Embryonic facial prominence (tissue), 1 donor: Measurements from ENCODE around the gene GULP1.

ENCODE experiments used
- DNase-seq: peaks from one replicate; pipeline ENCODE4 v3.0.0-alpha.2; 2016; ENCODE audit errors: extremely low spot score

Gene GULP1

GRCh38 chr2:188322569-188323551 lies 31.2 kb downstream of the GULP1 start:
- no peak for DNase-seq

GRCh38 chr2:188324067-188324466 lies 32.4 kb downstream of the GULP1 start:
- DNase-seq = no peak

- no peak for DNase-seq
Measured at GRCh38 chr2:188326290-188326668, 34.6 kb downstream of the GULP1 start.

- no peak for DNase-seq
Measured at GRCh38 chr2:188326669-188327301, 35.1 kb downstream of the GULP1 start.

- no peak for DNase-seq
Measured at GRCh38 chr2:188327518-188328213, 36.0 kb downstream of the GULP1 start.

GRCh38 chr2:188328419-188328818 lies 36.7 kb downstream of the GULP1 start:
- DNase-seq = no peak

- no peak for DNase-seq
Measured at GRCh38 chr2:188330316-188331053, 38.8 kb downstream of the GULP1 start.

- DNase-seq = no peak
Measured at GRCh38 chr2:188332619-188333018, 40.9 kb downstream of the GULP1 start.

- DNase-seq = no peak
Measured at GRCh38 chr2:188333751-188334524, 42.3 kb downstream of the GULP1 start.

GRCh38 chr2:188338463-188338862 lies 46.8 kb downstream of the GULP1 start:
- DNase-seq = no peak

GRCh38 chr2:188340257-188340656 lies 48.6 kb downstream of the GULP1 start:
- no peak for DNase-seq

GRCh38 chr2:188345020-188345419 lies 53.3 kb downstream of the GULP1 start:
- DNase-seq = no peak

GRCh38 chr2:188345426-188345825 lies 53.8 kb downstream of the GULP1 start:
- no peak for DNase-seq

GRCh38 chr2:188345831-188346458 lies 54.3 kb downstream of the GULP1 start:
- no peak for DNase-seq

GRCh38 chr2:188349019-188349418 lies 57.3 kb downstream of the GULP1 start:
- DNase-seq = no peak

GRCh38 chr2:188353282-188353681 lies 61.6 kb downstream of the GULP1 start:
- no peak for DNase-seq

- DNase-seq = no peak
Measured at GRCh38 chr2:188360485-188361263, 69.0 kb downstream of the GULP1 start.

- DNase-seq = no peak
Measured at GRCh38 chr2:188364033-188364630, 72.5 kb downstream of the GULP1 start.

GRCh38 chr2:188365058-188365641 lies 73.5 kb downstream of the GULP1 start:
- DNase-seq = no peak
